Right lobe of liver (tissue), 6 donors: ENCODE data around the gene SIN3B. TPM values are rescaled to one million over a fixed set of nuclear protein-coding genes. Genes with fewer than 3 reads are reported as not detected.

Source experiments
- ATAC-seq, 4 donors: fragments of 200-7000 bp; cut with Tn5 transposase; one replicate each; pipeline ENCODE4 v1.9.1; 2020; ENCODE audit warnings: mild to moderate bottlenecking in 4 of 4, moderate library complexity in 4 of 4
- DNase-seq, 3 donors: peaks; one replicate each; pipeline ENCODE4 v3.0.0-alpha.2; 2020
- H3K27ac ChIP-seq, 3 donors: fragments of 200-600 bp; one replicate each; pipeline ENCODE4 v1.8.0; 2022
- H3K27me3 ChIP-seq, 2 donors: fragments of 200-600 bp; one replicate each; pipeline ENCODE4 v1.8.0; 2022
- H3K36me3 ChIP-seq, 4 donors: fragments of 200-600 bp; sonication (generic) in 1 of 4; one replicate each; pipeline versions ENCODE4 v1.5.1 to v1.8.0; 2017 to 2022; ENCODE audit warnings: control low read depth in 1 of 4
- H3K4me1 ChIP-seq, 4 donors: fragments of 200-600 bp; sonication (generic) in 1 of 4; one replicate each; pipeline versions ENCODE4 v1.5.1 to v1.8.0; 2017 to 2022; ENCODE audit warnings: control low read depth in 1 of 4
- H3K4me3 ChIP-seq, 3 donors: fragments of 200-600 bp; one replicate each; pipeline ENCODE4 v1.8.0; 2022
- H3K9me3 ChIP-seq, 4 donors: fragments of 200-600 bp; sonication (generic) in 1 of 4; one replicate each; pipeline versions ENCODE4 v1.5.1 to v1.8.0; 2017 to 2022; ENCODE audit warnings: control low read depth in 1 of 4
- POLR2A ChIP-seq: fragments of 450-650 bp; IDR thresholded peaks from one replicate; pipeline ENCODE4 v1.6.1; 2017; ENCODE audit warnings: antibody characterized with exemption, mild to moderate bottlenecking
- WGBS: methylation state at CpG from one replicate; pipeline ENCODE4 v1.1.6; 2018; ENCODE audit warnings: low coverage, low lambda C conversion rate; ENCODE audit not compliant: insufficient coverage; ENCODE audit errors: missing lambda C conversion rate; 5-methylcytosine and 5-hydroxymethylcytosine counted together
- intact Hi-C, 2 donors: fragments of 100-400 bp; cut with DNase I; formaldehyde crosslinking; loops; one replicate each; pipeline versions ENCODE4 v1.11.2 to v1.14.1; 2022
- total RNA-seq, 6 experiments: library from RNA; depleted of rRNA in 2 of 6; stranded (reverse); fragments of >200 nt in 2 of 6; fragmentation: NEBNext Ultra II Directional in 3 of 6; extraction: Animal tissue kit (Norgen Biotek cat#: 25700) in 3 of 6; gene quantifications; one replicate each; pipeline versions ENCODE4 v1.1.0 to v1.2.4, GENCODE V29; 2016 to 2023
- TF ChIP-seq, protein P1 (sequence below), 4 donors: fragments of 200-600 bp in 3 of 4; fragments of 450-650 bp in 1 of 4; IDR thresholded peaks; one replicate each; pipeline versions ENCODE4 v1.5.1 to v1.8.0; 2016 to 2022; ENCODE audit warnings: antibody characterized with exemption in 4 of 4, mild to moderate bottlenecking in 2 of 4
- donor health status: DM: no; HTN: yes; CAD: no.
- donor health status: DM: no; HTN: no; CAD: no.
- donor health status: DM: no; HTN: no; CAD: no.
- donor health status: DM: no; HTN: yes; CAD: no.
- donor health status: DM: no; HTN: yes; CAD: no.

The SIN3B gene
- total RNA-seq, 6 experiments from 2014 or later: 10.6 to 20.9 (median 13.6) TPM

DNA sequence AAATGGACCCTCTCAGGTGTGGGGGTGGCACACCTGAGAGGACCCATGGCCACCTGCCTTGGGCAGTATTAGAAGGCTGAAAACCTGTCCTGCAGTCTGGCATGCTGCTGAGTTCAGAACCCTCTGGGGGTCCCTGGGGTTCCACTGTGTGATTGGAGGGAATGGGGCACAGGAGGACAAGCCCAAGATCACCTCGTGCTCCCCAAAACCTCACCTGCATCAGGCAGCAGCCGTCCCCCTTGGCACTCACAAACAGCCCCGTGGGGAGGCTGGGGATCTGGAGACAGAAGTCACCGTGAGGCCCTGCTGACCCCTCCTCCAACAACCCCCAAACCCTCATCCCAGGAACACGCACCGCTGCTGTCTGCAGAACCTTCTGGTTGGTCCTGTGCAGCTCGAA is 74.1 kb downstream of the SIN3B start:
- no peak overlapping the region for H3K27ac ChIP-seq
- DNase-seq (no peak), ATAC-seq (no peak)
- H3K4me1 ChIP-seq: no peaks in the 10 kb centered on the region
- intact Hi-C loops: no loop called here
- no peaks in the 10 kb centered on the region for H3K36me3 ChIP-seq
- H3K9me3 ChIP-seq: no peaks in the 10 kb centered on the region
- TF ChIP-seq, protein P1, sequence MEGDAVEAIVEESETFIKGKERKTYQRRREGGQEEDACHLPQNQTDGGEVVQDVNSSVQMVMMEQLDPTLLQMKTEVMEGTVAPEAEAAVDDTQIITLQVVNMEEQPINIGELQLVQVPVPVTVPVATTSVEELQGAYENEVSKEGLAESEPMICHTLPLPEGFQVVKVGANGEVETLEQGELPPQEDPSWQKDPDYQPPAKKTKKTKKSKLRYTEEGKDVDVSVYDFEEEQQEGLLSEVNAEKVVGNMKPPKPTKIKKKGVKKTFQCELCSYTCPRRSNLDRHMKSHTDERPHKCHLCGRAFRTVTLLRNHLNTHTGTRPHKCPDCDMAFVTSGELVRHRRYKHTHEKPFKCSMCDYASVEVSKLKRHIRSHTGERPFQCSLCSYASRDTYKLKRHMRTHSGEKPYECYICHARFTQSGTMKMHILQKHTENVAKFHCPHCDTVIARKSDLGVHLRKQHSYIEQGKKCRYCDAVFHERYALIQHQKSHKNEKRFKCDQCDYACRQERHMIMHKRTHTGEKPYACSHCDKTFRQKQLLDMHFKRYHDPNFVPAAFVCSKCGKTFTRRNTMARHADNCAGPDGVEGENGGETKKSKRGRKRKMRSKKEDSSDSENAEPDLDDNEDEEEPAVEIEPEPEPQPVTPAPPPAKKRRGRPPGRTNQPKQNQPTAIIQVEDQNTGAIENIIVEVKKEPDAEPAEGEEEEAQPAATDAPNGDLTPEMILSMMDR (IDR thresholded peaks at IDR 0.05): no peak
- no peak for TF ChIP-seq POLR2A
- H3K27me3 ChIP-seq: no peaks in the 10 kb centered on the region
- H3K4me3 ChIP-seq: no peak overlapping the region
- no CpG with 5 or more reads among the region's 7 CpGs for WGBS

DNA sequence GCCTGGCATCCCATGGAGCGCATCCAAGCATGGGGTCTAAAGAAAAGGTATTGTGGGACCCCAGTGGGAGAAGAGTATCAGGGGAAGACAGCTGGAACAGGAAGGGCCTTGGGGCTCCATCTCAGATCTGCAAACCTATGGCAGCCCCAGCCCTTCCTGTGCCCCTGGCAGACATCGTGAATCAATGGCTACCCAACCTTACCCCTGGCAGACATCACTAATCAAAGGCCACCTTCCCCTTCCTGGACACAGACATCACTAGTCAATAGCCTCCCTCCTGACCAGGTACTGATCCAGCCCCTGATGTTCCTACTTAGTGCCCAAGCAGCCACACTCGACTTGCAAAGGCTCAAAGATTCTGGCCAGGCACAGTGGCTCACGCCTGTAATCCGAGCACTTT is 75.4 kb downstream of the SIN3B start:
- DNase-seq (no peak), ATAC-seq (no peak)
- no peaks in the 10 kb centered on the region for H3K4me1 ChIP-seq
- WGBS: 36% methylated on average over 4 of the region's 5 CpGs
- intact Hi-C loops: no loop called here
- H3K4me3 ChIP-seq: no peak overlapping the region
- no peaks in the 10 kb centered on the region for H3K9me3 ChIP-seq
- no peaks in the 10 kb centered on the region for H3K27me3 ChIP-seq
- H3K27ac ChIP-seq: no peak overlapping the region
- no peaks in the 10 kb centered on the region for H3K36me3 ChIP-seq
- TF ChIP-seq POLR2A: no peak
- TF ChIP-seq, protein P1 (IDR thresholded peaks at IDR 0.05): no peak

DNA sequence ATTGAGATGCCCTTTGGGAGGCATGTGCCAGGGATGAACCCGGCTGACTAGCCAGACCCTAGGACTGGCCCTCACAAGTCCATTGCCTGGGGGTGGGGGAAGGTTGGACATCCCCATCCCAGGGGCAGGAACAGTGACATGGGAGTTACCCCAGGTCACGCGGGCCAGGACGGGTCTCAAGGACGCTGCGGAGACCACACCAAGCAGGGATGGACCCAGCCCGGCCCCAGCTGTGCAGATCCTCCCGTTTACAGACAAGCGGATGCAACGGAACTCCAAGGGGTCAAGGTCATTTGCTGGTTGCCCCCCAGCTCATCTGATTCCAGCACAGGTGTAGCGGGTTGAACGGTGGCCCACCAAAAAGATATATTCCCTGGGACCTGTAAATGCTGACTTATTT is 79.6 kb downstream of the SIN3B start:
- ATAC-seq (no peak), DNase-seq (no peak)
- no peak overlapping the region for H3K4me3 ChIP-seq
- TF ChIP-seq, protein P1 (IDR thresholded peaks at IDR 0.05): no peak
- no peak for TF ChIP-seq POLR2A
- no peak overlapping the region for H3K27ac ChIP-seq
- WGBS: 60% methylated on average over 5 of the region's 12 CpGs
- no peaks in the 10 kb centered on the region for H3K27me3 ChIP-seq
- H3K36me3 ChIP-seq: no peaks in the 10 kb centered on the region
- no peaks in the 10 kb centered on the region for H3K9me3 ChIP-seq
- no peaks in the 10 kb centered on the region for H3K4me1 ChIP-seq
- intact Hi-C loops: no loop called here

DNA sequence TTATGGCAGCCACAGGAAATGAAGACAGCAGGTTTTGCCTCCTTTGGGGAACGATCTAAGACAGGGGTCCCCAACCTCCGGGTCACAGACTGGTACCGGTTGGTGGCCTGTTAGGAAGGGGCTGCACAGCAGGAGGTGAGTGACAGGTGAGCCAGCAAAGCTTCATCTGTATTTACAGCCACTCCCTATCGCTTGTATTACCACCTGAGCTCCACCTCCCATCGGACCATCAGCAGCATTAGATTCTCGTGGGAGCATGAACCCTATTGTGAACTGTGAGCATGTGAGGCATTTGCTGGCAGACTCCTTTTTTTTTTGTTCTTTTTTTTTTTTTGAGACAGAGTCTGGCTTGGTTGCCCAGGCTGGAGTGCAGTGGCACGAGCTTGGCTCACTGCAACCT is 81.8 kb downstream of the SIN3B start:
- H3K4me3 ChIP-seq: no peak overlapping the region
- WGBS: 62% methylated on average over 4 of the region's 7 CpGs
- no peak overlapping the region for H3K27ac ChIP-seq
- ATAC-seq (no peak), DNase-seq (peak in 1 of 3 donors; percentile 14)
- no peaks in the 10 kb centered on the region for H3K4me1 ChIP-seq
- H3K36me3 ChIP-seq: no peaks in the 10 kb centered on the region
- no peaks in the 10 kb centered on the region for H3K27me3 ChIP-seq
- no peak for TF ChIP-seq POLR2A
- TF ChIP-seq, protein P1 (IDR thresholded peaks at IDR 0.05): no peak
- intact Hi-C loops: no loop called here
- no peaks in the 10 kb centered on the region for H3K9me3 ChIP-seq

DNA sequence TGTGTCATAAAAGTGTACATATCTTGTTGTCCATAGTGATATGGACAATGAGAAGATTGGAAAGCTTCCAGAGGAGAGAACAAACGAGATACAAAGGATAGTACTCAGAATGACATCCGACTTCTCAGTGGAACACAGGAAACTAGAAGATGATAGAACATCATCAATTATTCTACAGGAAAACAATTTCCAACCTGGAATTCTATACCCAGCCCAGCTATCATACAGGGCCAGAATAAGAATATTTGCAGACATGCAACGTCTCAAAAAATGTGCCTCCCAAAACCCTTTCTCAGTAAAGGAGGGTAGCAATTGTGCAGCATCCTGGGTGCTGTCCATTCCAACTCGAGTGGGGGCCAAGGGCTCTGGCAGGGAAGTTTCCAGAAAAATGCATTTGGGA is 83.6 kb downstream of the SIN3B start:
- WGBS: 38% methylated on average over 3 of the region's 4 CpGs

More for the DNA sequence above, 83.6 kb downstream of the SIN3B start:
- Histone ChIP-seq H3K9me3 (no peaks in the 10 kb centered on the region), H3K27ac (no peak overlapping the region), H3K27me3 (no peaks in the 10 kb centered on the region), H3K4me1 (no peaks in the 10 kb centered on the region), H3K36me3 (no peaks in the 10 kb centered on the region), H3K4me3 (no peak overlapping the region)
- ATAC-seq: no peak
- TF ChIP-seq, protein P1 (IDR thresholded peaks at IDR 0.05): no peak
- no peak for TF ChIP-seq POLR2A
- DNase-seq: no peak
- intact Hi-C loops: no loop called here
